ENCODE data around the gene TRIM15.
A peak's percentile ranks its signal among the peaks of the same experiment; 100 is the strongest.
"Not testable (repeated sequence)": the region's sequence is repeated elsewhere in the genome, so short reads cannot be mapped to it uniquely, and the experiment has no call there.

TRIM15 gene

DNA sequence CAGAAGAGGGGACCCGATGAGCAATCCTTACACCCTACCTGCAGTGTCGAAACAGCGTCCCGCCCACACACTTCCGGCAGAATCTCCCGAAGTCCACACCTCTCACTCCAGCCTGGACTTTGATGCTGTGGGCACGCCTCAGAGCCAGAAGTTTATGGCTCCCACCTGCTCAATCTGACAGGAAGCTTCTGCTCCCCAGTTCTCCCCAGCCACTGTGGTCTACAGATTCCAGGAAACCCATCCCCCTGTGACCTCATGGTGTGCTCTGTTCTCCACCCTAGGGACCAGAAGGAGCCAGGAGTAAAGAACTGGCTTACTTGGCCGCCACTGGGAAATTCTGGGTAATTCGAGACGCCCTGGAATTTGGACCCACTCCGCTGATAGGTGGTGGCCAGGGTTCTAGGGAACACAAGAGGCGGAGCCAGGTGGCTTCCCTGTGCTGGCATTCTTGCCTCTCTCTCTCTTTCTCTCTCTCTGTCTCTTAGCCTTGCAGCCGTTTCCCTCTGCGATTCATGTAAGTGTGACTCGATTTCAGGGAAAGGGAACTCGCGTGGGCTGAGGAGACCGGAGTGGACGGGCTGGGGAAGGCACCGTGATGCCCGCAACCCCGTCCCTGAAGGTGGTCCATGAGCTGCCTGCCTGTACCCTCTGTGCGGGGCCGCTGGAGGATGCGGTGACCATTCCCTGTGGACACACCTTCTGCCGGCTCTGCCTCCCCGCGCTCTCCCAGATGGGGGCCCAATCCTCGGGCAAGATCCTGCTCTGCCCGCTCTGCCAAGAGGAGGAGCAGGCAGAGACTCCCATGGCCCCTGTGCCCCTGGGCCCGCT lies at the start of gene TRIM15:
Gene TRIM15 (plus strand): TSS at position 457 of the 828 bp plus-strand sequence. CDS start 139 bp downstream, at position 596.
- DNase-seq (ENCODE audit: low read depth): no peak

DNA sequence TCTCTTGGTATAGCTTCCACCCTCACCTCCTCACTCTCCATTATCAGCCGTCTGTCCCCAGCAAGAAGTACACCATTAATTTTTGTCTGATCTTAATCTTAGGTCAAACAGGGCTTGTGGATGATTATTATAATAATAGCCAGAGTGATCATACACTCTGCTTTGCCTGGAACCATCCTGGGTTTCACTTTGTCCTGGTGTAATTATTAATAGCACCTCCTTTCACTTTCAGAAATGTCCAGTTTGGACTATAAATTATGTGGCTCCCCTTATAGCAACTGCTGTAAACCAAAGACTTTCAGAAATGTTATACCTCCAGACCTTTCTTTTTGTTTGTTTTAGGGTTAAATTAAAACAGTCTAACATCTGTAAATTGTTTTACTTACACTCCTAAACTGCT lies 49.5 kb upstream of the TRIM15 start:
- DNase-seq (ENCODE audit: low read depth): no peak

DNA sequence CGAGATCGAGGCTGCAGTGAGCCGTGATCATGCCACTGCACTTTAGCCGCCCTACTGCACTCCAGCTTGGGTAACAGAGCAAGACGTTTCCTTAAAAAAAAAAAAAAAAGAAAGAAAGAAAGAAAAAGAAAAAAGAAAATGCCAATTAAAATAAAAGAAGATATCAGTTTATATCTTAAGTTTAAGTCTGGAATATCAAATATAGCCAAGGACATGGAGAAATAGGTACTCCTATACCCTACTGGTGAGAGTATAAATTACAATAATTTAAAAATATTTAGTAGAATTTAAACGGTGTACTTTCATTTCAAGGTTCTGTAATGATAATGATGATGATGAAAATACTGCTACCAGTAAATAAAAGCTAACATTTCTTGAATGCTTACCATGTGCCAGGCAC lies 46.6 kb upstream of the TRIM15 start:
- no peak for DNase-seq (ENCODE audit: low read depth)

DNA sequence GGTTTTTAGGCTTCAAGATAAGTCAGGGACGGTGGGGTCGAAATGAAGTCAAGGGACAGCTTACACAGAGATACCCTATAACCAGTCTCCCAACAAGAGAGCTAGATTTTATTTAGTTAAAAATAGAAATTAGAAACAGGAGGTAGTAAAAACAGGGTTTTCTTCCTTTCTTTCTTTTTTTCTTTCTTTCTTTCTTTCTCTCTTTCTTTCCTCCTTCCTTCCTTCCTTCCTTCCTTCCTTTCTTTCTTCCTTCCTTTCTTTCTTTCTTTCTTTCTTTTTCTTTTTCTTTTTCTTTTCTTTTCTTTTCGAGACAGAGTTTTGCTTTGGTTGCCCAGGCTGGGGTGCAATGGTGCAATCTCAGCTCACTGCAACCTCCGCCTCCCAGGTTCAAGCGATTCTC lies 44.7 kb upstream of the TRIM15 start:
- DNase-seq (ENCODE audit: low read depth): not testable (repeated sequence)

DNA sequence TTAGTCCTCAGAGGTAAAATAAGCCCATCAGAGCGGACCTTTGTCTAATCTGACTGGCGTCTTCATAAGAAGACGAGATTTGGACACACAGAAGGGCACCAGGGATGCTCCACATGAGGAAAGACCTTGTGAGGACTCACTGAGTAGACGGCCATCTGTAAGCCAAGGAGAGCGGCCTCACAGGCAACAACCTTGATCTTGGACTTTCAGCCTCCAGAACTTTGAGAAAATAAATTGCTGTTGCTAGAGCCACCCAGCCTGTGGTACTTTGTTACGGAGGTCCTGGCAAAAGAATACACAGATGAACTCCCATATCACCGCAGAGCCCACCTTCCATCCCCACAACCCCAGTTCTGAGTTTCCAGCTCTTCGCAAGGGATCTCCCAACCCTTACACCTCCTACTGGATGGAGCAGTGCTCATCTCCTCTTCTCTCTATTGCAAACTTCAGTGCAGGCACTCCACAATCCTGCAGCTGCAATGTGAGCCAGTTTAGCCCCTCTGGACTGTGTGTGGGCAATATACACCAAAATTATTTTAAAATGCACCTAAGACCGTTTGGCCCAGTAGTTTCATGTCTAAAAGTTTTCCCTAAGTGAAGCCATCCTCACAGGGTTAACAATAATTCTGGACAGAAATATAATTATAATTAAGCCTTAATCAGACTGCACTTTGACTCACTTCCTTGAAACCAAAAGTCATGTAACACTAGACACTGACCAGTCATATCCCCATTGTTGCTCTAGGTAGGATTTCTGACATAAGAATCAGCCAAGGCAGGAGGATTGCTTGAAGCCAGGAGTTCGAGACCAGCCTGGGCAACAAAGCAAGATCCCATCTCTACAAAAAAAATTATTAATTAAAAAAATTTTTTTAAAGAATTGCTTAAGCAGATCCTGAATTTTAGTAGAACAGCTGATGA lies 41.6 kb upstream of the TRIM15 start:
- no peak for DNase-seq (ENCODE audit: low read depth)

DNA sequence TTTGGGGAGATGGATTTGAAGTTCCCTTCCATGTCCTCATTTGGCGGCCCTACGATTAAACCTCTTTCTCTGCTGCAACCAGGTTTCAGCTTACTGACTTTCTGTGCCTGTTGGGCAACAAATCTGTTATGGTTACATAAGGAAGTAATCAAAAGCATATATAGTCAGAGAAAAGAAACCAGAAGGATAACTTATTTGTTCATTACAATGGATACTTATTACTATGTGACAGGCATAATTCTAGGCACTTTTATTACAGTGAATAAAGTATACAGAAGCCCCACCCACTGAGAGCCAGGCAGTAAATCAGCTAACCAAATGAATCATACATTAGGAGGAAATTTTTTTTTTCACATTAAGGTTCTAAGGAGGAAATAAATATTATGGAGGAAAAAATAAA lies 40.8 kb upstream of the TRIM15 start:
- no peak for DNase-seq (ENCODE audit: low read depth)

DNA sequence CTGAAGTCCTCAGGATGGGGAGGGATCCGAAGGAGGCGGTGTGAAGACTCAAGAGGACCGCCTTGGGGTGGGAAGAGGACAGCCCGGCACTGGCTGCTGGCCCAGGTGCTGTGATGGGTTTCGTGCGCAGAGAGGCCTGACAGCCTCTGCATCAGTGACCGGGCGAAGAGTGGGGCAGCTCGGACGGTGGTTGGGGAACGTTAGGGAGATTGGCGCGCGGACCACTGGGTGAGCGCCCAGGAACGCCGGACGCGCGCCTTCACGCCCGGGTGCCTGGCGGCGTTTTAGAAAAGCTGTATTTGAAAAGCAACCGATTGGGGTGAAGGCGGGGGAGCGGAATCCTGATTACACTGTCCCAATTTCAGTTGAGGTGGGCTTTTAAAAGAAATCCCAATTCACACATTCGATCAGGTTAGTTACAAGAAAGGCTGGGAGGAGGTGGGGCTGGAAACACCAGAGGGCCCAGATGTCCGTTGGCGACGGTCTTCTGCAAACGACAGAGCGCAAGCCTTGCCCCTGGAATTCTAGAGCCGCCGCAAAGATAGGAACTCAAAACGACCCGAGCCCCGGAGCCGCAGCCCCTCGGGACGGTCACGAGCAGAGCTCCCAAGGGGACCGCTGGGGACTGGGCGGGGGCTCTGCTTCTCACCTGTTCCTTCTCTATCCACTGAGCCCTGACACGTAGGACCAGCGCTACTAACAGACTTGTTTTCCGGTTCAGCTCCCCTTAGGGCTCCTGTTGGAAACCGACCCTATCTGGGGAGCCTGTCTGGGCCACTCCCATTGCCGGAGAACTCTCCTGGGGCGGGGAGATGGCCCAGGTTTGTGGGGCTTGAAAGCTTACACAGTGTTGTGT lies 35.9 kb upstream of the TRIM15 start:
- DNase-seq (ENCODE audit: low read depth): no peak

DNA sequence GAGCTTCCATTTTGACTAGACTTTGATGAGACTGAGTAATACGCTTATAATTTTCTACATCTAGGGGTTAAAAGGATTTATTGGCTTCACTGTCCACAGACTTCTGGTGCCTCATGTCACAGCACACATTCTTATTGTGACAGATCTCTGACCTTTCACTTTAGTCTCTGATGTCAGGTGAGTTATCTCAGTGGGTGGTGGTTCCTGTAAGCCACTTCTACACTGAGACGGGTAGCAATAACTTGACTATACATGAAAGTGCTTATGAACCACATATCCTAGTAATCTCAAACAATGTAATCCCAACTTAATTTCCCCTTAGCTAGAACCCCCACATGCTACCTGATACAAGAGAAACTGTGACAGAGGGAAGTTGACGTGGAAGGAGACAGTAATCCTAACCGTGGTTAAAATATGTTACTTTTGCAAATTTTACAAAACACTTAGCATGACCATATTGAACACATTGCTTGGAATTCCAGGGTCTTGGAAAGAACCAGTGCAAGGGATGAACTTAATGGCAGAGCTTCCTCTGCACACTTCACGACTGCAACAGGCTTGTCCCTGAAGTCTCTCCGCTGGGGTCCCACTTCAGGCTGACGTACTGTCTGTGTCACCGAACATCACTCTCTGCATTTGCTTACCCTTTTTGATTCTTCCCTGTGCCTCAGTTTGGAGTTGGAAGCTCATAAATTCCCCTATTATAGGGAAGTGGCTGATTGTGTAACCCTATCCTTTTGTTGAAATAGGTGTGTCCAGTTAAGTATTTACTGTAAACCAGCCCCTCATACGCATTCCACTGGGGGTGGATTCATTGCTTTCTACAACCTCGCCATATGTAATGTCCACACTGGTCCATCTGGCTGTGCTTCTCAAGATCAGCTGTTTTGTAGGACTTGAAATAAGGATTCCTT lies 33.8 kb upstream of the TRIM15 start:
- no peak for DNase-seq (ENCODE audit: low read depth)

DNA sequence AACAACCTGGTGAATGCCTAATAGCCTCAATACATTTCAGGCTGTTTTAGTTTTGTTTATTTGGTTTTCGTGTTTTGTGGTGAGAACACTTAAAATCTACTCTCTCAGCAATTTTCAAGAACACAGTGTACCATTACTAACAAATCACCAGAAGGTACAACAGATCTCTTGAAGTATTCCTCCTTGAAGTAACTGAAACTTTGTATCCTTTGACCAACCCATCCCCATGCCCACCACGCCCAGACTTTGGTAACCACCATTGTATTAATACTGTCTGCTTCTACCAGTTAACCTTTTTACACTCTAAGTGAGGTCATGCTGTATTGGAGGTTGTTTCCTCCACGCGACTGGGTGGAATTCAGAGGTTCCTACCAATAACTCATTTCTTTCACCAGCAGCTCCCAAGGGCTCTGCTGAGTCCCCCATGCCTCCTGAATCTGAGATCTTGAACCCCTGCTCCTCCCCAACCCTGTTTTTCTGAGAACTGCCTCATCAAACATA lies 33.1 kb upstream of the TRIM15 start:
- no peak for DNase-seq (ENCODE audit: low read depth)

DNA sequence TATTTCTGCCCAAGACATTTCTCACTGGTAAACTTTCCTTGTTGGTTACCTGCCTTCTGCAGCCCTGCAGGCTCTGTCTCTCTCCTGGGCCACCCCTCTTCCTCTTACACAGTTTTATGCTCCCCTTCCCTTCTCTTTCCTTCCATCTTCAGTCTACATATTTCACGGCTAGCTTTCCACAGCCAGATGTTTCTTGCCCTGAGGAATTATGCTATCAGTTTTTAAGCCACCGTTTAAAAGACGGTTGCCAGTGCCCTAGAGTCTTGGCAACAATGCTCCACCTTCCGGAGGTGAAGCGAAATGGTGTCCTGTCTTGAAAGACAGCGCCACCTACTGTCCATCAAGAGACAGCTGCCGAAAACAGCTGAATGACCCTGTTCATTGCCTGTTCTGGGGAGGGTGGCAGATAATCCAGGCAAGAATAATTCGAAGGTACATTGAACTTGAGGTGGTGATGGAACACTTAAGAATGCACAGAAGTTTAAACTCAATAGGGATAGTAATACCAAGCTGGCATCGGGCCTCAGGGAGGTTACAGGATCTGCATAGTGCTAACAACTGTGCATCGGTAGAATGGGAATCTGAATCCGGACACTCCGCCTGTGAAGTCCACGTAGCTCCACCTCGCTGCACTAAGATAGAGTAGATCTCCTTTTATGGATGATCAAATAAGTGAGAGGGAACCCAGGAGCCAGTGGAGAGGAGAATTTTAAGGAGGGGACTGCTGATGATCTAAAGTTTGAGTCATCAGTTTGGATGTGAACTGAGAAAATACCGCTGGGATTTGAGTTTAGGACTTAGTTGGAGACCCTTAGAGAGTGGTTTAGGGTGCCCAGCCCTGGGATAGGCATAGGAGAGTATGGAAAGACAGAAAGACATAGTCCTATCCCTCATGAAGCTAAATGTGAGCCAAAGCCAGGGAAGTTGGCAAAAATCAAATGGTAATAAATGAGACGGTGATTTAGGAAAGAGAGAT lies 32.2 kb upstream of the TRIM15 start:
- peak; percentile 74 for DNase-seq (ENCODE audit: low read depth)

DNA sequence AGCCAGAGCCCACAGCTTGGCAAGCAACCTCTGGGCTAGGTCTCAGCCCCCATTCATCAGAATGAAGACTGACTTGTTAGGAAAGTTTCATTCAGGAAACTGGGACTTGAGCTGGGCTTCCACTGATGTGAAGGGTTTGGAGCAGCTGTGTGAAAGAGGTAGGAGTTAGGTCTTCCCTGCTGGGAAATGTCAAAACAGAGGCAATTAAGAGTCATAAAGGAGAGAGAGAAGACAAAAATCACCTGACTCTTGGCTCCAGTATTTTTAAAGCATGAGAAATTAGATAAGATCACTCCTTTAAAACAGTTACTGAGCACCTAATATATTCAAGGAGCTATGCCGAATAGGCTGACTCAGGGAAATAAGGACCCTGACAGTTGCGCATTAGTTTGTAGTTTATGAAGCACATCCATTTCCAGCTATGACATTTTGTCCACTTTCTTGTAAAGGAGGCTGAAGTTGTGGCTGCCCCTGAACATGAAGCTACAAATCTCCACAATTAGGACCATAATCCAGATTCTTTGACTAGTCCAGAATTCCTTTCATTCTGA lies 31.3 kb upstream of the TRIM15 start:
- DNase-seq (ENCODE audit: low read depth): no peak

DNA sequence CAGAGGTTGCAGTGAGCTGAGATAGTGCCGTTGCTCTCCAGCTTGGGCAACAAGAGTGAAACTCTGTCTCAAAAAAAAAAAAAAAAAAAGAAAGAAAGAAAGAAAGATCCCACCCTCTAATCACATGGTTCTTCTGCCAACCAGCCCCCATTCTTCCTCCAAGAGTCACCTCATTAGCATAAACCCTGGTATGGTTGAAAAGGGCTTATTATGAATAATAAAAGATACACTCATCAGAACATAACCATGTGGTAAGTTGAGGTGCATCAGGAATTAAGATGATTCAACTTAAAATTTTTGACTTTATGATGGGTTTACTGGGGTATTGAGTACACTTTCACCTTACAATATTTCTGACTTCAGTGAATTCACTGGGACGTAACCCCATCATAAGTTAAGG lies 28.2 kb upstream of the TRIM15 start:
- DNase-seq (ENCODE audit: low read depth): no peak

DNA sequence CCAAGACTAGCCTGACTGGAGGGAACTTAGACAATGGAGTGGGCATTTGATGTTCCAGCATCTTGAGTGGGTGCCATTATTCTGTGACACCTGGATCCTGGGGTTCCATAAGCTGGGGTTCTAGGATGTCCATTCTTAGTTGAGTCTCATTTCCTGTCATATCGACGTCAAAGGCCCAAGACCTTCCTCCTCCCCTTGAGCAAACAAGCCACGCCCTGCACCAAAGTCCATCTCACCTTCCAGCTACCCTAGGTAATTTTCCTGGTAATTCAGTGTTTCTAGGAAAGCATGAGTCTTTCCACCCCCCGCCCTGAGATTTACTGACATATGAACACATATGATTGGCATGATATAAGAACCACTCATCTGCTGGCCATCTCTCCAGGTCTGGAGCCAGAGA lies 27.6 kb upstream of the TRIM15 start, which contains the start of gene TRIM40:
Gene TRIM40 (plus strand): TSS at position 384 of the 400 bp plus-strand sequence. CDS start 897 bp downstream, outside the sequence.
- no peak for DNase-seq (ENCODE audit: low read depth)

DNA sequence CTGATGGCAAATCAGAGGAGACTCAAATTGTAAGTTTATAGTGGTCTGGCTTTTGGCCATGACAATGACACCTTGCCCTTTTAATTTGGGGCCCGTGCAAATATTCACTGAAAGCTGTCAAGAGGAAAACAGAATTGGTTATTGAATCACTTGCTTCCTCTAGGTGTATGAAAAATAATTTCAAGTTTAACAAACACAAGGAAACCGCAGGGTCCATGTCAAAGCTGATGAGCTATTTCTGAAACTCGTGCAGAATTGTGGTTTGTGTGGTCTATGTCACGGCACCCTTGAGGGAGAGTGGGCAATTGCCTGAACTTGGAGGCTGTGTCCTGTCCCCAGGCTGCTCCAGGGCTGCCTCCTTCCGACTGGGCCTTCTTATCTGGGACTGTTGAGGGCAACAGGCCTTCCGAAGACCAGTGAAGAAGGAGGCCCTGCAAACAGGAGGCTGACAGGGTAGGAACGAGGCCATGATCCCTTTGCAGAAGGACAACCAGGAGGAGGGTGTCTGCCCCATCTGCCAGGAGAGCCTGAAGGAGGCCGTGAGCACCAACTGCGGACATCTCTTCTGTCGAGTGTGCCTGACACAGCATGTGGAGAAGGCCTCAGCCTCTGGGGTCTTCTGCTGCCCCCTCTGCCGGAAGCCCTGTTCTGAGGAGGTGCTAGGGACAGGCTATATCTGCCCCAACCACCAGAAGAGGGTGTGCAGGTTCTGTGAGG lies 26.6 kb upstream of the TRIM15 start:
- DNase-seq (ENCODE audit: low read depth): no peak

DNA sequence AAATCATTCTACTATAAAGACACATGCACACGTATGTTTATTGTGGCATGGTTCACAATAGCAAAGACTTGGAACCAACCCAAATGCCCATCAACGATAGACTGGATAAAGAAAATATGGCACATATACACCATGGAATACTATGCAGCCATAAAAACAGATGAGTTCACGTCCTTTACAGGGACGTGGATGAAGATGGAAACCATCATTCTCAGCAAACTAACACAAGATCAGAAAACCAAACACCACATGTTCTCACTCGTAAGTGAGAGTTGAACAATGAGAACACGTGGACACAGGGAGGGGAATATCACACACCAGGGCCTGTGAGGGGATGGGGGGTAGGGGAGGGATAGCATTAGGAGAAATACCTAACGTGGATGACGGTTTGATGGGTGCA lies 23.1 kb upstream of the TRIM15 start:
- DNase-seq (ENCODE audit: low read depth): not testable (repeated sequence)

DNA sequence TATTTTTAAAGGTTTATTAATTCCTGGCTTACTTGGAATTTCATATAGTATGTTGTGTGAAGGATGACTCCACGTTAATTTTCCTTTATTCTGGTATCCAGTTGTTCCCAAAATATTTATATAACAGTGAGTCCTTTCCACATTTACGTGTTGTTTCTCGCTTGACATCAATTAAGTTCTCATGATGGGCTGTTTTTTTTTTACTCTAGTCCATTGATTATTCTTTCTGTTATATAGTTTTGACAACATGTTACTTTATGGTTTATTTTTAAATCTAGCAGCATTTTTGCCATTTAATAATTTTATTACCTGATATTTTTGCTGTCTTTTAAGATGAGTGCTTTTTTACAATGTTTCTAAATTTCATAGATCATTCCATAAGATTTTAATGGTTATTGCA lies 20.7 kb upstream of the TRIM15 start:
- no peak for DNase-seq (ENCODE audit: low read depth)

DNA sequence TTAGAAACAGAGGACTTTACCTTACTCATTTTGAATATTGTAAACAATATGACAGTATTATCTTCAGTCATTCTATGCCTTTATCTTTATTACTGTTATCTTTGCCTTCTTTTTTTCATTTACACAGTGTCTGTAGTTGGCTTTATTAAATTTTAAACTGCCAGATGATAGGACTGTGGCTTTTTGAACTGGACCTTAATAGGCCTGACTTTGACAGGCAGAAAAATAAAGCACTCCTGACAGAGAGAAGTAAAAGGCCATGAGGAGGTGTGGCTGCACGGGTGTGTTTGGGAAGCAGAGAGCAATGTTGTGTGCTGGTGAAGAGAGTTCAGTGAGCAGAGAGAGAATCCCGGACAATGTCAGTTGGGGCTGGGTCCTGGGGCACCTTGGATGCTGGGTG lies 19.6 kb upstream of the TRIM15 start:
- no peak for DNase-seq (ENCODE audit: low read depth)

DNA sequence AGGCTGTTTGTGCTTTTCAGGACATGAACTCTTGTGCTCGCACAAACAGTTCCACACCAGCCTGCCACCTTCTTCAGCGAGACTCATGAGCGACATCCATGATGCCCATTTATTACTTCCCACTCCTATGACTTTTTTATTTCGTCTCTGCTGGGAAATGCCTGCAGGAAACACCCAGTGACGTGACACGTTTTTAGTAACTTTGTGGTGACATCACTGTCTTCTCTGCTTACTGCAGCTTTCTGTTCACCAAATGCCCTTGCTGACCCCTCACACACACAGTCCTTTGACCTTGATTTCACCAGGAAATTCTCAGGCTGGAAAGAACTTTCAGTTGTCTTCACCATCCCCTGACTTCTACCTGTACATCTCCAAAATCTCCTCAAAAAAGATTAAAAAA lies 18.5 kb upstream of the TRIM15 start:
- no peak for DNase-seq (ENCODE audit: low read depth)

DNA sequence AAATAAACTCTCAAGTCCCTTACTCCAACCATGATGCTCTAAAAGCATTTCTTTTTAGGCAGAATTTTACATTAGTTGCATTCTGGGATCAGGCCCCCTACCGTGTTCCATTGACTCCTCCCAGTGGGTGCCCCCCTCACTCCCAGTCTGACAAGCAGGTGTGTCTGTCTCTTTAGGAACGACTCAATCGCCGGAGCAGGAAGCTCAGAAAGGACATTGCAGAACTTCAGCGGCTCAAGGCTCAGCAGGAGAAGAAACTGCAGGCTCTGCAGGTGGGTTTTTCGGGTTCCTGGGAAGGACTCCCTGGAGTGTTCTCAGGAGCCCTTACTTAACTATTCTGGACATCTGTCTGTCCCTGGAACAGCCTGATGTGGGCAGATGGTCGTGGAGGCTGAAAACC lies 17.5 kb upstream of the TRIM15 start:
- DNase-seq (ENCODE audit: low read depth): no peak

Data from fibroblast of the conjunctiva (primary cell).